Measurements from ENCODE around the gene KLF5.
"Not testable (repeated sequence)": the region's sequence is repeated elsewhere in the genome, so short reads cannot be mapped to it uniquely, and the experiment has no call there.

The KLF5 gene

GRCh38 chr13:73058736-73059459 is at the start of gene KLF5:
Gene KLF5 (plus strand): TSS chr13:73059005. CDS start chr13:73059328, 323 bp downstream.
- peak; percentile 92 for DNase-seq (ENCODE audit: low spot score)

DNA sequence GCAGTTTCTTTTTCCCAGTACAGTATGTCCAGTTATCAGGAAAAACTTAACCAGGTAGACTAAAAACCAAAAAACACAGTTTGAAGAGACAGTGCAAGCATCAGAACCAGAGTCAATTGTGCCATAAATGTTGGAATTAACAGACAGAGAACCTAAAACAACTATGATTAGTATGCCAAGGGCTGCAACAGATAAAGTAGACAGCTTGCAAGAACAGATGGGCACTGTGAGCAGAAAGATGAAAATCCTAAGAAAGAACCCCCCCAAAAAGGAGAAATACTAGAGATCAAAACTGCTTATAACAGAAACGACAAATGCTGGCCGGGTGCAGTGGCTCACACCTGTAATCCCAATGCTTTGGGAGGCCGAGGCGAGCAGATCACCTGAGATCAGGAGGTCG is 47.1 kb upstream of the KLF5 start:
- DNase-seq (ENCODE audit: low spot score), result no peak

DNA sequence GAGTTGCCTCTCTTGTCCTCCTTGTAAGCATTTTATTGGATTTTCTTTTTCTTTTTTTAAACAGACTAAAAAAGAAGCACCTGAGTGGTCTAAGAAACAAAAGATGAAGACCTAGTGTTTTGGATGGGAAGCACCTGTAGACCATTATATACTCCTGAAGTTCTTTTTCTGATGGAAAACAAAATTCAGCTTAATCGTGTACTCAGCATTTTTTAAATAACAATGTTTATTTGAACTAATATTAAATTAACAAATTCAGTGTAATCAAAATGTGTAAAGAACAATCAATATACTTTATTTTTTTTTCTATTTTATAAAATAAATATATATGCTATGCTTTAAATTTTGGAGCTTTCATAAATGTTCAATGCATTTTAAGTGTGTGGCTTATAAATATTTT is 43.0 kb upstream of the KLF5 start:
- DNase-seq (ENCODE audit: low spot score), result no peak

DNA sequence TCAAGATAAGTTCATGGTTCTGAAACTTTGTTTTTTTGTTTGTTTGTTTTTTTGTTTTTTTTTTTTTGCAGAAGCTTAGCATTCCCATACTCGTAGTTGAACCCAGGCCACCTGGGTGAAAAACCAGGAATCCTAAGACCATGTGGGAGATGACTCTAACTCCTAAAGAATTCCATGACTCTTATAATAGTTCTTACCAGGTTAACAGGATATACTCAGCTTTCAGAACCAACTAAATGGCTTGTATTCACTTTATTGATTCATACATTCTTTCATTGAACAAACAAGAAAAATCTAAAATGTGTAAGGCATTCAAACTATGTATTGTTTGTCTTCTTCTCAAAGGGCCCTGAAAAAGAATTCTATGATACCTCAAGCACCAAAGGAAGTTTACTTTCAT is 40.5 kb upstream of the KLF5 start:
- DNase-seq (ENCODE audit: low spot score), result no peak

GRCh38 chr13:73025217-73026012 is 33.4 kb upstream of the KLF5 start:
- no peak for DNase-seq (ENCODE audit: low spot score)

DNA sequence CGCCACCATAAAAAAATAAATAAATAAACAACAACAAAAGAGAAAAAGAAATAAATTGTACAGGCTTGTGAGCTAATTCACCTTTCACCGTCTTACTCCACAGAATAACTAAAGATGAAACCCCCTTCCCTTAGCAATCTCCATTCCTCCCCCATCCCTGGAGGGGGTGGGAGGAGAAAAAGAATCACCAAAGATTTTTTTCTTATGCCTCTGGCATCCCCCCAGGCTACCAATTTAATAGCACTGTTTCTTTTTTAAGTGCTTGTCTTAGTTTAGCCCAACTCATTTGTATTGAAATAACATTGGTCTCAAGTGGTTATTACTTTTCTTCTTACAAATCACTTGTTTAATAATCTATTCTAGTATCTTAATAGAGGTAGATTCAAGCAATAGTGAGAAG is 23.9 kb upstream of the KLF5 start:
- no peak for DNase-seq (ENCODE audit: low spot score)

- DNase-seq (ENCODE audit: low spot score), result no peak
Observed at GRCh38 chr13:73035660-73036059, 23.1 kb upstream of the KLF5 start.

DNA sequence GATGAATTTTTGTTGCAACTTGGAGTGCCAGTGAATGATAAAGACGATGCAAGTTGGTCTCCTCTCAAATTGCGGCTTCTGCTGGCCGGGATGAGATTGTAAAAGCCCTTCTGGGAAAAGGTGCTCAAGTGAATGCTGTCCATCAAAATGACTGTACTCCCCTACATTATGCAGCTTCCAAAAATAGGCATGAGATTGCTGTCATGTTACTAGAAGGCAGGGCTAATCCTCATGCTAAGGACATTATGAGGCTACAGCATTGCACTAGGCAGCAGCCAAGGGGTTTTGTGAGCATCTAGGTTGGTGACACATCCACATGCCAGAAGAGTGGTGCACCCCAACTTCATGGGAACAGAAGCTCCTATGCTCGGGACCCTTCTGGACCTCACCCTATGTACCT is 22.2 kb upstream of the KLF5 start:
- no peak for DNase-seq (ENCODE audit: low spot score)

DNA sequence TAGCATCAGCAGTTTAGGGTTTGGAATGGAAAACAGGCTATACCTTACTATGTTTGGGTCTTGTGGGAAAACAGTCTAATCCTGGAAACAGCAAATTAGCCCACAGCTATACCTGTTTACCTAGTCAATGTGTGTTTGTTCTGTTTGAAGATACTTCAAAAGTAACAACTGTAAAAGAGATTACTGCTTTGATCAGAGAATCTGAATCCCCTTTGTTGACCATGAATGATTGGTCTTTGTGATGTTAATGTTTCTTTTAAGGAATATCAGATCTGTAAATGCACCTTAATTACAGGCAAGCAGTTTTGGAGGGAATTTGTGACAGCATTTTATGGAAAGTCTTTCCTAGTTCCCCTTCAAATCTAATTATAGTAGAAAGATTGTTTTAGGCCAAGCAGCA is 20.7 kb upstream of the KLF5 start:
- no peak for DNase-seq (ENCODE audit: low spot score)

- no peak for DNase-seq (ENCODE audit: low spot score)
Observed at GRCh38 chr13:73039201-73040108, 19.4 kb upstream of the KLF5 start.

GRCh38 chr13:73040484-73040883 is 18.3 kb upstream of the KLF5 start:
- no peak for DNase-seq (ENCODE audit: low spot score)

GRCh38 chr13:73040968-73041596 is 17.7 kb upstream of the KLF5 start:
- no peak for DNase-seq (ENCODE audit: low spot score)

GRCh38 chr13:73045031-73045430 is 13.8 kb upstream of the KLF5 start:
- no peak for DNase-seq (ENCODE audit: low spot score)

DNA sequence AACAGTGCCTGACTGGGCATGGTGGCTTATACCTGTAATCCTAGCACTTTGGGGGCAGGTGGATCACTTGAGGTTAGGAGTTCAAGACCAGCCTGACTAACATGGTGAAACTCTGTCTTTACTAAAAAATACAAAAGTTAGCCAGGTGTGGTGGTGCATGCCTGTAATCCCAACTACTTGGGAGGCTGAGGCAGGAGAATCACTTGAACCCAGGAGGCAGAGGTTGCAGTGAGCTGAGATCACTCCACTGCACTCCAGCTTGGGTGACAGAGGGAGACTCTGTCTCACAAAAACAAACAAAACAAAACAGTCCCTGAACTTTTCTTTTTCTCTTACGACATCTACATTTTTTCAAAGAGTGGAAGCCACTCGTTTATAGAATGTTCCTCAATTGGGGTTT is 10.2 kb upstream of the KLF5 start:
- DNase-seq (ENCODE audit: low spot score), result not testable (repeated sequence)

GRCh38 chr13:73054712-73055111 is 4.1 kb upstream of the KLF5 start:
- no peak for DNase-seq (ENCODE audit: low spot score)

GRCh38 chr13:73055813-73056564 is 2.8 kb upstream of the KLF5 start:
- no peak for DNase-seq (ENCODE audit: low spot score)

- DNase-seq (ENCODE audit: low spot score), result no peak
Observed at GRCh38 chr13:73056565-73056962, 2.2 kb upstream of the KLF5 start.

- DNase-seq (ENCODE audit: low spot score), result no peak
Observed at GRCh38 chr13:73057284-73058063, 1.3 kb upstream of the KLF5 start.

DNA sequence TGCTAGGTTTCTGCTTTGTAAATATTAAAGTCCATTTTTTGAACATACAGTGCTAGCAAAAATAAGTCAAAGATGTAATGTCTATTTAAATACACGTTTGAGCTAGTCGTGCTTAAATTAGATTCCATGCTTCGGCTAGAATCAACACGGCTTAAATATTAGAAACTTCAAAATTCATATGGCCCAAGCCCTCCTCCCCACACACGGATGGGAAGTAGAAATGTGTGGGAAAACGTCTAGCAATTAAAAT is 816 bp upstream of the KLF5 start:
- no peak for DNase-seq (ENCODE audit: low spot score)

DNA sequence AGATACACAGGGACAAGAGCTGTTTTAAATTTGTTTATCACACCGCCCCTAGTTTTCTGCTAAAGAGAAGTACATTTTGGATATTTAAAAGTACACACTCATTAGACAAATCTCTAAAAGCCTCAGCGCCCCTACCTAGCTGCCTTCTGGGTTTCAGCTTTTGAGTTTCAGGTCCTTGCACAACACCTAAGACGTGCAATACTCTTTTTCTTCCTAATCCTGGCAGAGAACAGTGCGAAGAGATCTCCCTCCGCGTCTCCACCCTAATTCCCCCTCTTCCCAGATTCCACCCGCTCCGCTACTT is 421 bp upstream of the KLF5 start:
- no peak for DNase-seq (ENCODE audit: low spot score)

All from HuH-7.5 (cell line).